Measurements from ENCODE around the gene ARSG. TPM values are rescaled to one million over a fixed set of nuclear protein-coding genes. Genes with fewer than 3 reads are reported as not detected.
"Not testable (repeated sequence)": the region's sequence is repeated elsewhere in the genome, so short reads cannot be mapped to it uniquely, and the experiment has no call there.

The ARSG gene
- total RNA-seq, 1 donor from 2014 or later: 19.5 TPM

- not testable (repeated sequence) for H3K4me2 ChIP-seq, H3K4me3 ChIP-seq
Observed at GRCh38 chr17:68259648-68259951, 31.7 kb upstream of the ARSG start.

GRCh38 chr17:68260051-68260762 lies 31.1 kb upstream of the ARSG start:
- H3K27ac ChIP-seq: no peak overlapping the region
- Mint-ChIP-seq H3K4me1 (peaks cover 23% of the 10 kb centered on the region), H3K9me3 (no peaks in the 10 kb centered on the region), H3K36me3 (peaks cover 9% of the 10 kb centered on the region), H3K27me3 (ENCODE audit: insufficient read depth, low read depth) (no peaks in the 10 kb centered on the region), H3K4me3 (no peak overlapping the region), H3K27ac (no peak overlapping the region)
- H3K27me3 ChIP-seq: peaks cover 4% of the 10 kb centered on the region
- no peaks in the 10 kb centered on the region for H4K20me1 ChIP-seq (ENCODE audit: low read depth)
- H3K4me2 ChIP-seq: no peak overlapping the region
- no peaks in the 10 kb centered on the region for H3K79me2 ChIP-seq (ENCODE audit: low read depth)
- H3F3A ChIP-seq (ENCODE audit: low read depth): peaks cover 9% of the 10 kb centered on the region
- H3K4me1 ChIP-seq: no peaks in the 10 kb centered on the region
- no peak overlapping the region for H3K9ac ChIP-seq
- no peaks in the 10 kb centered on the region for H3K9me3 ChIP-seq (ENCODE audit: low read depth)
- no peaks in the 10 kb centered on the region for H3K36me3 ChIP-seq
- TF ChIP-seq EZH2phosphoT487 (IDR thresholded peaks at IDR 0.05) (no peak), EZH2 (IDR thresholded peaks at IDR 0.05) (no peak)
- TF ChIP-seq, protein P1, sequence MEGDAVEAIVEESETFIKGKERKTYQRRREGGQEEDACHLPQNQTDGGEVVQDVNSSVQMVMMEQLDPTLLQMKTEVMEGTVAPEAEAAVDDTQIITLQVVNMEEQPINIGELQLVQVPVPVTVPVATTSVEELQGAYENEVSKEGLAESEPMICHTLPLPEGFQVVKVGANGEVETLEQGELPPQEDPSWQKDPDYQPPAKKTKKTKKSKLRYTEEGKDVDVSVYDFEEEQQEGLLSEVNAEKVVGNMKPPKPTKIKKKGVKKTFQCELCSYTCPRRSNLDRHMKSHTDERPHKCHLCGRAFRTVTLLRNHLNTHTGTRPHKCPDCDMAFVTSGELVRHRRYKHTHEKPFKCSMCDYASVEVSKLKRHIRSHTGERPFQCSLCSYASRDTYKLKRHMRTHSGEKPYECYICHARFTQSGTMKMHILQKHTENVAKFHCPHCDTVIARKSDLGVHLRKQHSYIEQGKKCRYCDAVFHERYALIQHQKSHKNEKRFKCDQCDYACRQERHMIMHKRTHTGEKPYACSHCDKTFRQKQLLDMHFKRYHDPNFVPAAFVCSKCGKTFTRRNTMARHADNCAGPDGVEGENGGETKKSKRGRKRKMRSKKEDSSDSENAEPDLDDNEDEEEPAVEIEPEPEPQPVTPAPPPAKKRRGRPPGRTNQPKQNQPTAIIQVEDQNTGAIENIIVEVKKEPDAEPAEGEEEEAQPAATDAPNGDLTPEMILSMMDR (IDR thresholded peaks at IDR 0.05): no peak
- DNase-seq (ENCODE audit: low spot score): no peak
- H3K4me3 ChIP-seq: no peak overlapping the region
- no peak overlapping the region for H2AFZ ChIP-seq (replicated peaks)

More at GRCh38 chr17:68259648-68259951, 31.7 kb upstream of the ARSG start:
- H3K27me3 ChIP-seq; H3K4me1 ChIP-seq; H4K20me1 ChIP-seq (ENCODE audit: low read depth); DNase-seq (ENCODE audit: low spot score); H3F3A ChIP-seq (ENCODE audit: low read depth); H3K27ac Mint-ChIP-seq; H2AFZ ChIP-seq (replicated peaks); H3K36me3 ChIP-seq; H3K27me3 Mint-ChIP-seq (ENCODE audit: insufficient read depth, low read depth); H3K9me3 Mint-ChIP-seq; H3K9ac ChIP-seq; H3K27ac ChIP-seq; H3K79me2 ChIP-seq (ENCODE audit: low read depth); H3K9me3 ChIP-seq (ENCODE audit: low read depth): not testable (repeated sequence)
- Mint-ChIP-seq H3K4me3 (peak overlapping the region; percentile 67), H3K36me3 (peaks cover 12% of the 10 kb centered on the region), H3K4me1 (peaks cover 23% of the 10 kb centered on the region)

DNA sequence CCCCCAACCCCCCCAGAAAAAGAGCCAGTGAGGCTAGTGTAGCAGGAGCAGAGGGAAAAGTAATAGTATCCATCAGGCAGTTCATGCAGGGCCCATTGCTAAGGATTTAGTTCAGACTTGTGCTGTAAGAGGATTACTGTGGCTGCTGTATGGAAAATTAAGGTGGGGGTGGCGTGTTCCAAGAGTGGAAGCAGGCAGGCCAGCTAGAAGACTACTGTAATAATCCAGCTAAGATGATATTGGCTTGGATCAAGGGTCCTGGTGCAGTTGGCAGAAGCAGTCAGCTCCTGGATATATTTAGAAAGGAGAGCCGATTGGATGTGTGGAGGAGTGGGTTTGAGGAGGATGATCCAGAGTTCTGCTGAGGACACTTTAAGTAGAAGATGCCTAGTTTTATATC lies 28.8 kb upstream of the ARSG start:
- H2AFZ ChIP-seq (replicated peaks): peak overlapping the region; percentile 4
- H3K27ac ChIP-seq; H3K9me3 Mint-ChIP-seq; H3K4me1 ChIP-seq; H3K27me3 ChIP-seq; H3K4me2 ChIP-seq; DNase-seq (ENCODE audit: low spot score); H3K9me3 ChIP-seq (ENCODE audit: low read depth); H3K36me3 Mint-ChIP-seq; H3K79me2 ChIP-seq (ENCODE audit: low read depth); H3F3A ChIP-seq (ENCODE audit: low read depth); H3K4me3 ChIP-seq; H3K27me3 Mint-ChIP-seq (ENCODE audit: insufficient read depth, low read depth); H3K36me3 ChIP-seq; H3K4me3 Mint-ChIP-seq; H3K9ac ChIP-seq; H4K20me1 ChIP-seq (ENCODE audit: low read depth): not testable (repeated sequence)
- H3K4me1 Mint-ChIP-seq: peaks cover 23% of the 10 kb centered on the region
- H3K27ac Mint-ChIP-seq: peak overlapping the region; percentile 12

- H3K4me2 ChIP-seq; H3K4me1 ChIP-seq; H3K9me3 Mint-ChIP-seq; H3K79me2 ChIP-seq (ENCODE audit: low read depth); H3F3A ChIP-seq (ENCODE audit: low read depth); H3K27ac ChIP-seq; H4K20me1 ChIP-seq (ENCODE audit: low read depth); H3K9ac ChIP-seq; H3K4me3 ChIP-seq; H3K36me3 Mint-ChIP-seq; H3K27me3 Mint-ChIP-seq (ENCODE audit: insufficient read depth, low read depth); H3K27me3 ChIP-seq; H3K4me3 Mint-ChIP-seq; H3K9me3 ChIP-seq (ENCODE audit: low read depth); H3K36me3 ChIP-seq: not testable (repeated sequence)
- peak; percentile 42 for DNase-seq (ENCODE audit: low spot score)
- peak overlapping the region; percentile 4 for H2AFZ ChIP-seq (replicated peaks)
- H3K4me1 Mint-ChIP-seq: peaks cover 23% of the 10 kb centered on the region
- TF ChIP-seq, protein P1 (IDR thresholded peaks at IDR 0.05): peak; percentile 63
- H3K27ac Mint-ChIP-seq: peak overlapping the region; percentile 12
Observed at GRCh38 chr17:68263101-68263681, 28.1 kb upstream of the ARSG start.

GRCh38 chr17:68265833-68266232 lies 25.5 kb upstream of the ARSG start:
- not testable (repeated sequence) for H3K36me3 Mint-ChIP-seq; H3K27me3 Mint-ChIP-seq (ENCODE audit: insufficient read depth, low read depth); H3K9ac ChIP-seq; H3F3A ChIP-seq (ENCODE audit: low read depth); H3K4me3 ChIP-seq; H3K9me3 ChIP-seq (ENCODE audit: low read depth); H3K9me3 Mint-ChIP-seq; H3K27ac ChIP-seq; H3K27me3 ChIP-seq; H3K4me1 ChIP-seq; H2AFZ ChIP-seq (replicated peaks); H3K79me2 ChIP-seq (ENCODE audit: low read depth); H3K4me2 ChIP-seq; H3K4me3 Mint-ChIP-seq; H3K36me3 ChIP-seq; DNase-seq (ENCODE audit: low spot score); H3K4me1 Mint-ChIP-seq; H4K20me1 ChIP-seq (ENCODE audit: low read depth); H3K27ac Mint-ChIP-seq
